GM12878 (cell line): ENCODE data around the gene ZNF629. TPM values are rescaled to one million over a fixed set of nuclear protein-coding genes. Genes with fewer than 3 reads are reported as not detected.

Experiments used
- ATAC-seq: fragments of 200-7000 bp; cut with Tn5 transposase; 3 replicates; pipeline ENCODE4 v1.9.1; 2020; ENCODE audit warnings: mild to moderate bottlenecking, moderate library complexity
- BruUV-seq: library from RNA; stranded (reverse); fragments of 400-500 nt; replicated peaks from 2 replicates; lab custom pipeline; 2021; lab: Mats Ljungman, UMichigan
- CTCF ChIA-PET: fragments of 300-600 bp; sonication (Branson Sonifier 250); formaldehyde crosslinking; extraction: SDS; loops from one replicate; lab custom pipeline; 2021; ENCODE audit warnings: inconsistent platforms; lab: Yijun Ruan, JAX
- POLR2A ChIA-PET: fragments of 350-600 bp; formaldehyde crosslinking; extraction: SDS; loops from one replicate; lab custom pipeline; 2021; ENCODE audit warnings: inconsistent platforms; lab: Charles Lee
- RAD21 ChIA-PET: fragments of 300-600 bp; sonication (Branson Sonifier 250); formaldehyde crosslinking; loops from one replicate; lab custom pipeline; 2023; ENCODE audit warnings: antibody characterized with exemption; ENCODE audit not compliant: unreplicated experiment; lab: Charles Lee
- SMC1A ChIA-PET: fragments of 300-600 bp; sonication (Branson Sonifier 250); formaldehyde crosslinking; loops from one replicate; lab custom pipeline; 2023; ENCODE audit not compliant: unreplicated experiment, uncharacterized antibody; lab: Charles Lee
- DNase-seq: peaks from one replicate; pipeline ENCODE4 v3.0.0-alpha.2; 2011; ENCODE audit warnings: low read depth, low spot score
- FAIRE-seq: peaks from 3 replicates; lab custom pipeline; 2011; peaks lifted over from hg19 to GRCh38; lab: Jason Lieb, UNC
- H2AFZ ChIP-seq: 2 replicates; pipeline ENCODE4 v1.6.0; 2011; ENCODE audit warnings: low read depth, low read length, control low read depth; ENCODE audit not compliant: control insufficient read depth
- H3K27ac ChIP-seq: 2 replicates; pipeline ENCODE4 v1.5.1; 2011; ENCODE audit warnings: control low read depth; ENCODE audit not compliant: control insufficient read depth, insufficient read depth
- H3K27me3 ChIP-seq, 2 experiments: replicated peaks in 1 of 2; 2 replicates each; pipeline versions ENCODE4 v1.6.0 to v1.6.1; 2011; ENCODE audit warnings: low read length in 1 of 2; ENCODE audit not compliant: control insufficient read depth in 2 of 2, insufficient read depth in 2 of 2
- H3K36me3 ChIP-seq, 2 experiments: 2 replicates each; pipeline ENCODE4 v1.5.1; 2011; ENCODE audit warnings: low read length in 1 of 2; ENCODE audit not compliant: control insufficient read depth in 2 of 2, insufficient read depth in 2 of 2
- H3K4me1 ChIP-seq: 2 replicates; pipeline ENCODE4 v1.6.1; 2011; ENCODE audit warnings: mild to moderate bottlenecking, low read length, moderate library complexity, mixed read lengths; ENCODE audit not compliant: control insufficient read depth, insufficient read depth
- H3K4me2 ChIP-seq: 2 replicates; pipeline ENCODE4 v1.6.0; 2011; ENCODE audit warnings: control low read depth; ENCODE audit not compliant: control insufficient read depth, insufficient read depth
- H3K4me3 ChIP-seq: fragments of 200-600 bp; sonication (generic); 2 replicates; pipeline ENCODE4 v1.5.1; 2016
- H3K79me2 ChIP-seq: 2 replicates; pipeline ENCODE4 v1.6.0; 2011; ENCODE audit warnings: low read length; ENCODE audit not compliant: control insufficient read depth, insufficient read depth
- H3K9ac ChIP-seq: 2 replicates; pipeline ENCODE4 v1.8.0; 2011; ENCODE audit warnings: low read length, control low read depth, mixed read lengths; ENCODE audit not compliant: control insufficient read depth, insufficient read depth
- H3K9me3 ChIP-seq: replicated peaks from 3 replicates; pipeline ENCODE4 v1.5.1; 2011; ENCODE audit warnings: mild to moderate bottlenecking, low read length; ENCODE audit not compliant: control insufficient read depth, insufficient read depth
- H4K20me1 ChIP-seq: 2 replicates; pipeline ENCODE4 v1.6.0; 2011; ENCODE audit not compliant: control insufficient read depth, insufficient read depth
- CTCF ChIP-seq, 3 experiments: IDR thresholded peaks in 2 of 3; conservative IDR thresholded peaks in 1 of 3; 2 replicates each; pipeline ENCODE4 v1.5.1; 2011; ENCODE audit warnings: low read depth in 3 of 3, low read length in 3 of 3, mild to moderate bottlenecking in 3 of 3, control low read depth in 2 of 3, moderate library complexity in 2 of 3, inconsistent platforms in 1 of 3, mixed read lengths in 1 of 3; ENCODE audit not compliant: control insufficient read depth in 2 of 3, insufficient read depth in 1 of 3; ENCODE audit errors: extremely low read depth in 1 of 3
- KDM1A ChIP-seq: fragments of 200-600 bp; sonication (generic); IDR thresholded peaks from 2 replicates; pipeline ENCODE4 v1.6.1; 2016; ENCODE audit warnings: borderline replicate concordance
- PKNOX1 ChIP-seq: fragments of 450-650 bp; IDR thresholded peaks from 2 replicates; pipeline ENCODE4 v1.6.1; 2016; ENCODE audit warnings: mild to moderate bottlenecking
- ZBTB4 ChIP-seq: fragments of 450-650 bp; formaldehyde crosslinking; IDR thresholded peaks from 2 replicates; pipeline ENCODE4 v1.4.0; 2022; ENCODE audit warnings: mild to moderate bottlenecking, moderate library complexity
- WGBS: methylation state at CpG from one replicate; pipeline ENCODE4 v1.1.6; 2016; ENCODE audit warnings: low lambda C conversion rate; ENCODE audit not compliant: insufficient replicate concordance, insufficient coverage; ENCODE audit errors: missing lambda C conversion rate; 5-methylcytosine and 5-hydroxymethylcytosine counted together
- in situ Hi-C: fragments of 300-500 bp; cut with MboI; formaldehyde crosslinking; loops from 9 replicates; pipeline ENCODE4 v1.14.3; 2018; ENCODE audit warnings: mixed read lengths
- intact Hi-C: fragments of 100-400 bp; cut with micrococcal nuclease; formaldehyde crosslinking; loops from one replicate; pipeline ENCODE4 v1.14.2; 2022; ENCODE audit not compliant: unreplicated experiment
- polyA plus RNA-seq, 11 experiments: library from polyadenylated mRNA; depleted of rRNA in 4 of 11; unstranded in 6 of 11; stranded (reverse) in 5 of 11; fragments of >200 nt; fragmentation: Nextera tagmentation in 4 of 11; fragmentation: Illumina TruSeq in 1 of 11; extraction: Ambion mirVana in 4 of 11; extraction: Trizol in 1 of 11; gene quantifications; 1 replicate in 1 of 11; 2 replicates in 10 of 11; pipeline versions ENCODE4 v1.2.1 to v1.2.3, GENCODE V29; 2011 to 2016; ENCODE audit warnings: inconsistent platforms in 2 of 11, missing spikeins in 2 of 11, low read depth in 1 of 11
- total RNA-seq, 4 experiments: library from RNA; depleted of rRNA in 3 of 4; stranded (reverse); fragments of >200 nt in 3 of 4; fragmentation: Illumina TruSeq in 1 of 4; extraction: Trizol in 1 of 4; gene quantifications; 2 replicates each; pipeline versions ENCODE4 v1.2.1 to v1.2.3, GENCODE V29; 2013 to 2021

The ZNF629 gene
- total and polyA plus RNA-seq, 10 of the 15 experiments (the other 5 are each of a cell fraction or from before 2014, with no cell fraction given): 0.02 to 0.69 (median 0.40) TPM

- H2AFZ ChIP-seq: no peak overlapping the region
- CTCF ChIA-PET: interaction anchor here (1.3 kb wide), 1 partner anchor 11 kb away, joined by 14 read pairs; no protein-coding TSS in a partner anchor
- no peaks in the 10 kb centered on the region for H3K79me2 ChIP-seq
- no peaks in the 10 kb centered on the region for H4K20me1 ChIP-seq
- FAIRE-seq (no peak), ATAC-seq (no peak), DNase-seq (no peak)
- peaks cover 0 to 1% of the 10 kb centered on the region in 2 experiments; a peak in 1 of 4 replicates for H3K27me3 ChIP-seq
- TF ChIP-seq PKNOX1 (no peak), KDM1A (no peak)
- SMC1A ChIA-PET: interaction anchor here (0.7 kb wide), 1 partner anchor 11 kb away, joined by 3 read pairs; no protein-coding TSS in a partner anchor
- H3K36me3 ChIP-seq: no peaks in the 10 kb centered on the region
- RAD21 ChIA-PET: interaction anchor here (0.6 kb wide), 1 partner anchor 119 kb away, joined by 3 read pairs; no protein-coding TSS in a partner anchor
- H3K4me2 ChIP-seq: no peak overlapping the region
- no peak overlapping the region for H3K4me3 ChIP-seq
- no peak overlapping the region for H3K9ac ChIP-seq
- POLR2A ChIA-PET: interaction anchor here (0.9 kb wide), 1 partner anchor 42 kb away, joined by 6 read pairs; no protein-coding TSS in a partner anchor
- intact Hi-C loops: no loop called here
- no TSS peak for BruUV-seq
- H3K27ac ChIP-seq: no peak overlapping the region
- 70% methylated on average over 3 of the region's 3 CpGs for WGBS
- peaks cover 10% of the 10 kb centered on the region for H3K4me1 ChIP-seq
- H3K9me3 ChIP-seq: no peaks in the 10 kb centered on the region
- in situ Hi-C loops: no loop called here
These were observed 15.9 kb upstream of the ZNF629 start for GRCh38 chr16:30802936-30803335.

- Histone ChIP-seq H3K79me2 (no peaks in the 10 kb centered on the region), H3K4me2 (no peak overlapping the region), H3K36me3 (no peaks in the 10 kb centered on the region), H2AFZ (no peak overlapping the region)
- ChIA-PET RAD21 (no interaction called here), CTCF (interaction anchor here (0.7 to 1.1 kb wide), 4 partner anchors 12 to 104 kb away, joined by 3 to 4 read pairs (median 3); no protein-coding TSS in a partner anchor), POLR2A (no interaction called here)
- FAIRE-seq: peak; percentile 74
- TF ChIP-seq ZBTB4: no peak
- peak in 2 of 3 experiments; percentile 6 to 22; a peak in 1 of 6 replicates for TF ChIP-seq CTCF (IDR thresholded peaks at IDR 0.05 in 2 of 3, conservative IDR thresholded peaks at IDR 0.05 in 1 of 3; ENCODE audit: control insufficient read depth in 2 of 3, extremely low read depth in 1 of 3, insufficient read depth in 1 of 3, low read depth in 3 of 3, low read length in 3 of 3)
- TF ChIP-seq, all 136 proteins: peak for 1
- SMC1A ChIA-PET: no interaction called here
- peak; percentile 69 for ATAC-seq
- H3K4me1 ChIP-seq: no peaks in the 10 kb centered on the region
- intact Hi-C loops (no loop called here), in situ Hi-C loops (no loop called here)
- DNase-seq: no peak
- no peaks in the 10 kb centered on the region for H3K9me3 ChIP-seq
- no peak overlapping the region for H3K27ac ChIP-seq
- WGBS: 51% methylated on average over 8 of the region's 8 CpGs
- no peak overlapping the region for H3K4me3 ChIP-seq
- BruUV-seq: no TSS peak
- H3K9ac ChIP-seq: no peak overlapping the region
- no peaks in the 10 kb centered on the region for H4K20me1 ChIP-seq
- no peaks in the 10 kb centered on the region for H3K27me3 ChIP-seq
These were observed 10.8 kb upstream of the ZNF629 start for GRCh38 chr16:30797670-30798309.
